ENCODE results near the gene NAA15.
"Not testable (repeated sequence)": the region's sequence is repeated elsewhere in the genome, so short reads cannot be mapped to it uniquely, and the experiment has no call there.

DNA sequence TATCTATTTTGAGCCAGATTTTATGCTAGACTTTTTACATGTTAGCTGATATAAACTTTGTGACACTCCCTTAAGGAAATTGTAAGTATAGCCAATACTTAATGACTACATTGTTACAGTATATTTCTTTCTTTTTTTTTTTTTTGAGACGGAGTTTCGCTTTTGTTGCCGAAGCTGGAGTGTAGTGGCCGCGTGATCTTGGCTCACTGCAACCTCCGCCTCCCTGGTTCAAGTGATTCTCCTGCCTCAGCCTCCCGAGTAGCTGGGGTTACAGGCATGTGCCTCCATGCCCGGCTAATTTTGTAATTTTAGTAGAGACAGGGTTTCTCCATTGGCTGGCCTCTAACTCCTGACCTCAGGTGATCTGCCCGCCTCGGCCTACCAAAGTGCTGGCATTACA is 12.1 kb downstream of the NAA15 start:
- not testable (repeated sequence) for TF ChIP-seq CTCF, POLR2A (IDR thresholded peaks at IDR 0.05)
